ENCODE measurements around the gene NUP85.
"Not testable (repeated sequence)": the region's sequence is repeated elsewhere in the genome, so short reads cannot be mapped to it uniquely, and the experiment has no call there.

The NUP85 gene

DNA sequence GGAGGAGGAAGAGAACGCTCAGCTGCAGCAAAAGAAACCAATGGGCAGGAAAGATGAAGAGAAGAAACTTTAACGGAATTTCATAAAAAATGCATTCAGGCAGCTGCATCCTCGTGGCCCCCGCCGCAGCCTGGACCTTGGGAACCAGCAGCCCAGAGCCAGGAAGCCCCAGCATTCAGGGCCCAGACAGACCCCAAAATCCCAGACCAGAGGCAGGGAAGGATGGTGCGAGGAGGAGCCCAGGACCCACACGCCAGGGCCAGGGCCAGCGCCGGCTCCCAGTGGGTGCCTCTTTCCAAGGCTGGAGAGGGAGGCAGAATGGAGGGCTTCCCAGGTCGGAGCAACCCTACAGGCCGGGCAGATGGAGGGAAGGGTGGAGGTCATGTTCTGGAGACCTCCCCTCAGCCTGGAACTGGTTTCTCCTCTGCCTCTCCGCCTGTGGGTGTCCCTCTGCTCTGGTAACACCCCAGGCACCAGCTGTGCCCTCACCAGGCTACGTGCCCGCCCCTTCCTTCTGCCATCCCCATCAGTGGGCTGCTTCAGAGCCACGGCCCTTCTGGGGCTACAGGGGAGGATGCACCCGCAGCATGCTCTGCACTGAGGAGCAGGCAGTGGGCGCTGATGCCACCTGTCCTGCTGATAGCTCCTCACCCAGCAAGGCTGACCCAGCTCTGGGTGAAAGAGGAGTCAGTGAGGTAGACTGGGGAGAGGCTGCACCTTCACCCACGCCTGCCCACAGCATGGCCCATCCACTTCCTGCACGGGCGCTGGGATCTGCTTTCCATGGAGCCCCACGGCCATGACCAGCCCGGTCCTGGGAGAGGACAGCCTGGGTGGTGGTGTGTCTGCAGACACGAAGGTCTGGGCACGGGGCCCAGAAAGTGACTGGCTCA, 66.7 kb downstream of the NUP85 start:
- no peak for DNase-seq (ENCODE audit: insufficient read length)
- TF ChIP-seq TAF1 (IDR thresholded peaks at IDR 0.05; ENCODE audit: borderline replicate concordance, low read depth, low read length) (no peak), POLR2AphosphoS5 (IDR thresholded peaks at IDR 0.05; ENCODE audit: low read depth, low read length) (peak; percentile 76; the same call in 1 of the 2 replicates), POLR2A (IDR thresholded peaks at IDR 0.05; ENCODE audit: low read depth, low read length) (peak; percentile 73)
- no peak for FAIRE-seq

DNA sequence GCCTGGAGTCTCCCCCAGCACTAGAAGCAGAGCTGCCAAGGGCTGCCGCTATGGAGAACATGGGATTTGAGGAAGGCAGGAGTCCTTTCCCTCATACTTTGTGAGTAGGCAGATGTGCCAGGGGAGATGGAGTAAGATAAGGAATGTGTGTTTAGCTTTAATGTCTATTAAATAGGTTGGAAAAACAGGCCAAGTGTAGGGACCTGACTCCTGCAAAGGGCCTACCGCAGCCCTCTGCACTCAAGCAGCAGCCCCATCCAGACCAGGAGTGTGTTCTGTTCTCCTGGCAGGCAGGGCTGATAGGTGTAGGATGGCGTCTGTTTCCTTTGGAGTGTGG, 67.3 kb downstream of the NUP85 start:
- DNase-seq (ENCODE audit: insufficient read length) (no peak), FAIRE-seq (no peak)

DNA sequence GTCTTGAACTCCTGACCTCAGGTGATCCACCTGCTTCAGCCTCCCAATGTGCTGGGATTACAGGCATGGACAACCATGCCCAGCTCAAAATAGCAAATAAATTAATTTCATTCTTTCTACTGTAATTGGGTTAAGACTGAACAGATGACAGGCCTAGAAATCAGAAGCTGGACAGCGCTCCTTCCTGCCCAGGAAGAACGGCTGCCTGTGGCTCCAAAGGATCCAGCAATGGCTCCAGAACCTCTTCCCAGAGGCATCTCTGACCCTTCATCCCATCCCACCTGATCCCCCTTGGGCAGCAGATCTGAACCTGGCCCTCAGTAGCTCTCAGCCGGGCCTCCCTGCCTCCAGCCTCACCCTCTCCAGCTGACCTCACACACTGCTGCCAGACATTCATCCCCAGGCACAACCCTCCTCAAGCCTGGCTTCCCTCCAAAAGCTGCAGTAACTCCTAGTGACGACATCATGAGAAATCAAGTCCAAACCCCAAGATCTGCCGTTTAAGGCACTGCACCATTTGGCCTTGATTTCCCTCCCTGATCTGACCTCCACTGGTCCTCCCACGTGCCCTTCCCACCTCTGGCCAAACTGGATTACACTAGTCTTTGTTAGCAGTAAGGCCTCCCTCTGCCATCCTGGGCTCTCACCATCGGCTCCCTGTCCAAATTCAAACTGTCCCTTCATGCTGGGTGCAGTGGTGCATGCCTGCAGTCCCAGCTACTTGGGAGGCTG, 68.7 kb downstream of the NUP85 start:
- no peak for FAIRE-seq
- no peak for TF ChIP-seq POLR2A (IDR thresholded peaks at IDR 0.05; ENCODE audit: low read depth, low read length)
- TF ChIP-seq POLR2AphosphoS5 (IDR thresholded peaks at IDR 0.05; ENCODE audit: low read depth, low read length), result peak; percentile 19; the same call in 1 of the 2 replicates
- TF ChIP-seq TAF1 (IDR thresholded peaks at IDR 0.05; ENCODE audit: borderline replicate concordance, low read depth, low read length), result no peak
- no peak for DNase-seq (ENCODE audit: insufficient read length)

More for the DNA sequence above, 67.3 kb downstream of the NUP85 start:
- TF ChIP-seq TAF1 (IDR thresholded peaks at IDR 0.05; ENCODE audit: borderline replicate concordance, low read depth, low read length) (no peak), POLR2AphosphoS5 (IDR thresholded peaks at IDR 0.05; ENCODE audit: low read depth, low read length) (no peak), POLR2A (IDR thresholded peaks at IDR 0.05; ENCODE audit: low read depth, low read length) (no peak; the same call in 1 of the 2 replicates)

DNA sequence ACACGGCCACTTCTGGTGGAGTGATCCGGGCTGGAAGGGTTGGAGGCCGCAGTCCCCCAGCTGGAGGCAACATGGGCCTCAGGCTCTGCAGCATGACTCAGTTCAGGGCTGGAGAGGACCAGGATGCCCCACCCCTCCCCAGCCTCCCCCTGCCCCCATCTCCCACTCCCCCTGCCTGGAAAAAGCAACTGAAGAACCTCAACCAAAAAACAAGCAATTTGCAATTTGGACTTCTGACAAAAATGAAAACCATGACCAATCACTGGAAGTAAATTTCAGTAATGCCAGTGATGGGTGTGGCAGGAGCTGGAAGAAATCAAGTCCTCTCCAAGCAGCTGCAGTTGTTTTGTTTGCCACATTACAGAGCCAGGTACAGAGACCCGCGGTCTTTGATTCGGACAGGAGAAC, 72.2 kb downstream of the NUP85 start:
- FAIRE-seq, result no peak
- no peak for TF ChIP-seq POLR2AphosphoS5 (IDR thresholded peaks at IDR 0.05; ENCODE audit: low read depth, low read length)
- no peak for TF ChIP-seq TAF1 (IDR thresholded peaks at IDR 0.05; ENCODE audit: borderline replicate concordance, low read depth, low read length)
- TF ChIP-seq POLR2A (IDR thresholded peaks at IDR 0.05; ENCODE audit: low read depth, low read length), result no peak
- DNase-seq (ENCODE audit: insufficient read length), result no peak

DNA sequence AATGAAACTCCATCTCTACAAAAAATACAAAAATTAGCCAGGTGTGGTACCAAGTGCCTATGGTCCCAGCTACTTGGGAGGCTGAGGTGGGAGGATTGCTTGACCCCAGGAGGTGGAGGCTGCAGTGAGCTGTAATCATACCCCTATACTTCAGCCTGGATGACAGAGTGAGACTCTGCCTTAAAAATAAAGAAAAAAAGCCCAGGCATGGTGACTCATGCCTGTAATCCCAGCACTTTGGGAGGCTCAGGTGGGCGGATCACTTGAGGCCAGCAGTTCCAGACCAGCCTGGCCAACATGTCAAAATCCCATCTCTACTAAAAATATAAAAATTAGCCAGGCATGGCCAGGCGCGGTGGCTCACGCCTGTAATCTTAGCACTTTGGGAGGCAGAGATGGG, 74.7 kb downstream of the NUP85 start:
- not testable (repeated sequence) for DNase-seq (ENCODE audit: insufficient read length); FAIRE-seq

DNA sequence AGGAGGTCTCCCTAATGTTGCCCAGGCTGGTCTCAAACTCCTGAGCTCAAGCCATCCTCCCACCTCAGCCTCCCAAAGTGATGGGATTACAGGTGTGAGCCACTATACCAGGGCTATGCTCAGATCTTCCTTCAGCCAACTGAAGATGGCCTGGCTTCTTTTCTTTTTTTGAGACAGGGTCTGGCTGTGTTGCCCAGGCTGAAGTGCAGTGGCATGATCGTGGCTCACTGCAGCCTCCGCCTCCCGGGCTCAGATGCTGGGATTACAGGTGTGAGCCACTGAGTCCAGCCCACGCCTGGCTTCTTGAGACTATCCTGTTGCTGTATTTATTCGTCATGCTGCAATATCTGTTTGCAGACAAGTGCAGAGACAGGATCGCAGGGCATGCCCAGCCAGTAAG, 79.6 kb downstream of the NUP85 start:
- FAIRE-seq (no peak), DNase-seq (ENCODE audit: insufficient read length) (no peak)
- no peak for TF ChIP-seq POLR2A (IDR thresholded peaks at IDR 0.05; ENCODE audit: low read depth, low read length)
- TF ChIP-seq TAF1 (IDR thresholded peaks at IDR 0.05; ENCODE audit: borderline replicate concordance, low read depth, low read length), result no peak
- no peak for TF ChIP-seq POLR2AphosphoS5 (IDR thresholded peaks at IDR 0.05; ENCODE audit: low read depth, low read length)

All from GM12892 (cell line).